Measurements from ENCODE around the gene RND3.

GRCh38 chr2:150532879-150533278 is 45.4 kb upstream of the RND3 start:
- TF ChIP-seq, protein P1, sequence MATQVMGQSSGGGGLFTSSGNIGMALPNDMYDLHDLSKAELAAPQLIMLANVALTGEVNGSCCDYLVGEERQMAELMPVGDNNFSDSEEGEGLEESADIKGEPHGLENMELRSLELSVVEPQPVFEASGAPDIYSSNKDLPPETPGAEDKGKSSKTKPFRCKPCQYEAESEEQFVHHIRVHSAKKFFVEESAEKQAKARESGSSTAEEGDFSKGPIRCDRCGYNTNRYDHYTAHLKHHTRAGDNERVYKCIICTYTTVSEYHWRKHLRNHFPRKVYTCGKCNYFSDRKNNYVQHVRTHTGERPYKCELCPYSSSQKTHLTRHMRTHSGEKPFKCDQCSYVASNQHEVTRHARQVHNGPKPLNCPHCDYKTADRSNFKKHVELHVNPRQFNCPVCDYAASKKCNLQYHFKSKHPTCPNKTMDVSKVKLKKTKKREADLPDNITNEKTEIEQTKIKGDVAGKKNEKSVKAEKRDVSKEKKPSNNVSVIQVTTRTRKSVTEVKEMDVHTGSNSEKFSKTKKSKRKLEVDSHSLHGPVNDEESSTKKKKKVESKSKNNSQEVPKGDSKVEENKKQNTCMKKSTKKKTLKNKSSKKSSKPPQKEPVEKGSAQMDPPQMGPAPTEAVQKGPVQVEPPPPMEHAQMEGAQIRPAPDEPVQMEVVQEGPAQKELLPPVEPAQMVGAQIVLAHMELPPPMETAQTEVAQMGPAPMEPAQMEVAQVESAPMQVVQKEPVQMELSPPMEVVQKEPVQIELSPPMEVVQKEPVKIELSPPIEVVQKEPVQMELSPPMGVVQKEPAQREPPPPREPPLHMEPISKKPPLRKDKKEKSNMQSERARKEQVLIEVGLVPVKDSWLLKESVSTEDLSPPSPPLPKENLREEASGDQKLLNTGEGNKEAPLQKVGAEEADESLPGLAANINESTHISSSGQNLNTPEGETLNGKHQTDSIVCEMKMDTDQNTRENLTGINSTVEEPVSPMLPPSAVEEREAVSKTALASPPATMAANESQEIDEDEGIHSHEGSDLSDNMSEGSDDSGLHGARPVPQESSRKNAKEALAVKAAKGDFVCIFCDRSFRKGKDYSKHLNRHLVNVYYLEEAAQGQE (IDR thresholded peaks at IDR 0.05; ENCODE audit: insufficient replicate concordance, low read depth) = no peak
- TF ChIP-seq CTCF (IDR thresholded peaks at IDR 0.05; ENCODE audit: insufficient read depth, low read length) = no peak
- no peak for TF ChIP-seq POLR2AphosphoS5 (IDR thresholded peaks at IDR 0.05; ENCODE audit: low read depth)
- TF ChIP-seq GABPA (IDR thresholded peaks at IDR 0.05; ENCODE audit: low read depth) = no peak
